K562 (cell line): ENCODE results near the gene CTSL. TPM values are rescaled to one million over a fixed set of nuclear protein-coding genes. Genes with fewer than 3 reads are reported as not detected.

ENCODE experiments used
- ARID3B ChIP-seq: fragments of 250-450 bp; sonication (Bioruptor Pico); IDR thresholded peaks from 2 replicates; pipeline ENCODE4 v1.4.0; 2020; ENCODE audit warnings: borderline replicate concordance
- ARNT ChIP-seq, 2 experiments: fragments of 450-650 bp; IDR thresholded peaks; 2 replicates each; pipeline ENCODE4 v1.6.1; 2016; ENCODE audit warnings: mild to moderate bottlenecking in 1 of 2
- BACH1 ChIP-seq: fragments of 200-800 bp; sonication (Bioruptor generic); IDR thresholded peaks from 2 replicates; pipeline ENCODE4 v1.6.1; 2016; ENCODE audit warnings: missing genetic modification characterization, missing compliant biosample characterization
- CHD7 ChIP-seq: fragments of 200-600 bp; sonication (generic); IDR thresholded peaks from one replicate; pipeline ENCODE4 v1.6.1; 2012; ENCODE audit warnings: mild to moderate bottlenecking, low read depth, low read length, inconsistent platforms
- IFI16 ChIP-seq: fragments of 250-450 bp; sonication (Bioruptor Pico); IDR thresholded peaks from 2 replicates; pipeline ENCODE4 v2.1.2; 2022; ENCODE audit warnings: mild to moderate bottlenecking, inconsistent platforms
- KLF13 ChIP-seq: fragments of 450-650 bp; IDR thresholded peaks from 2 replicates; pipeline ENCODE4 v1.6.1; 2016; ENCODE audit warnings: missing genetic modification characterization, low read depth, mild to moderate bottlenecking, missing compliant biosample characterization, moderate library complexity, borderline replicate concordance
- MBD2 ChIP-seq: sonication (generic); IDR thresholded peaks from 2 replicates; pipeline ENCODE4 v1.6.1; 2016; ENCODE audit warnings: low read depth, borderline replicate concordance
- MTA1 ChIP-seq: fragments of 450-650 bp; IDR thresholded peaks from 2 replicates; pipeline ENCODE4 v1.6.1; 2017; ENCODE audit warnings: borderline replicate concordance
- NEUROD1 ChIP-seq: fragments of 150-350 bp; IDR thresholded peaks from 2 replicates; pipeline ENCODE4 v1.6.1; 2014; ENCODE audit warnings: borderline replicate concordance, low read length, low read depth; ENCODE audit not compliant: partially characterized antibody
- NFXL1 ChIP-seq: fragments of 450-650 bp; formaldehyde crosslinking; IDR thresholded peaks from 2 replicates; pipeline ENCODE4 v1.4.0; 2021; ENCODE audit warnings: mild to moderate bottlenecking
- NRF1 ChIP-seq, 2 experiments: fragments of 450-650 bp; IDR thresholded peaks in 1 of 2; conservative IDR thresholded peaks in 1 of 2; 2 replicates each; pipeline ENCODE4 v1.6.1; 2014; ENCODE audit warnings: mild to moderate bottlenecking in 2 of 2
- USF1 ChIP-seq: sonication (generic); formaldehyde crosslinking; IDR thresholded peaks from 2 replicates; pipeline ENCODE4 v1.9.0; 2022; ENCODE audit warnings: mild to moderate bottlenecking, missing genetic modification reagents
- ZBED1 ChIP-seq: IDR thresholded peaks from 2 replicates; pipeline ENCODE4 v1.6.1; 2014
- ZKSCAN8 ChIP-seq: fragments of 200-800 bp; sonication (Bioruptor generic); IDR thresholded peaks from 2 replicates; pipeline ENCODE4 v1.6.1; 2016; ENCODE audit warnings: missing genetic modification characterization, missing compliant biosample characterization
- ZNF23 ChIP-seq: fragments of 250-450 bp; sonication (Bioruptor Pico); IDR thresholded peaks from 2 replicates; pipeline ENCODE4 v1.4.0; 2020; ENCODE audit warnings: mild to moderate bottlenecking
- ZNF274 ChIP-seq: IDR thresholded peaks from 2 replicates; pipeline ENCODE4 v1.6.1; 2011; ENCODE audit warnings: low read depth, mild to moderate bottlenecking, low read length, moderate library complexity, borderline replicate concordance
- ZNF780A ChIP-seq: fragments of 250-450 bp; sonication (Bioruptor Pico); IDR thresholded peaks from 2 replicates; pipeline ENCODE4 v1.5.0; 2021; ENCODE audit warnings: mild to moderate bottlenecking
- polyA plus RNA-seq, 8 experiments: library from polyadenylated mRNA; depleted of rRNA in 4 of 8; stranded (reverse) in 5 of 8; unstranded in 3 of 8; fragments of >200 nt; fragmentation: Nextera tagmentation in 2 of 8; fragmentation: Illumina TruSeq in 1 of 8; extraction: Ambion mirVana in 2 of 8; extraction: Trizol in 1 of 8; gene quantifications; 2 replicates each; pipeline versions ENCODE4 v1.2.1 to v1.2.3, GENCODE V29; 2011 to 2014; ENCODE audit warnings: inconsistent platforms in 1 of 8, missing spikeins in 1 of 8
- total RNA-seq, 7 experiments: library from RNA; depleted of rRNA in 6 of 7; stranded (reverse); fragments of >200 nt in 6 of 7; fragmentation: Illumina TruSeq in 2 of 7; extraction: Trizol in 2 of 7; gene quantifications; 2 replicates each; pipeline versions ENCODE4 v1.2.1 to v1.2.3, GENCODE V29; 2011 to 2021; ENCODE audit warnings: low replicate concordance in 1 of 7

Gene CTSL
- total and polyA plus RNA-seq, 9 of the 15 experiments (the other 6 are each of a cell fraction or from before 2014, with no cell fraction given) = 55.9 to 165 (median 93.7) TPM

- peak; percentile 50 to 78; a peak in 1 of 4 replicates for TF ChIP-seq ARNT (IDR thresholded peaks at IDR 0.05)
- peak; percentile 57; the same call in 1 of the 2 replicates for TF ChIP-seq ZKSCAN8 (CRISPR knock-in tag)
- no peak for TF ChIP-seq ZNF274
- no peak for TF ChIP-seq ZBED1
- TF ChIP-seq ARID3B (CRISPR knock-in tag) = no peak
- TF ChIP-seq BACH1 = 0 out of 2 replicates have a peak, but pooled peaks have one; percentile 28
- no peak for TF ChIP-seq ZNF23 (CRISPR knock-in tag)
- no peak for TF ChIP-seq CHD7
- TF ChIP-seq KLF13 (tag) = no peak
- no peak for TF ChIP-seq MBD2
- TF ChIP-seq NFXL1 (CRISPR knock-in tag) = no peak
- TF ChIP-seq NRF1 (conservative IDR thresholded peaks at IDR 0.05 in 1 of 2, IDR thresholded peaks at IDR 0.05 in 1 of 2) = no peak
- no peak for TF ChIP-seq USF1 (CRISPR knock-in tag)
- no peak for TF ChIP-seq IFI16 (CRISPR knock-in tag)
- TF ChIP-seq ZNF780A (CRISPR knock-in tag) = no peak
- no peak for TF ChIP-seq NEUROD1
- TF ChIP-seq MTA1 = 0 out of 2 replicates have a peak, but pooled peaks have one; percentile 27
These were observed 11.1 kb upstream of the CTSL start (continued) for GRCh38 chr9:87714819-87715218.
